K562 (cell line): ENCODE results near the gene NKIRAS2. TPM values are rescaled to one million over a fixed set of nuclear protein-coding genes. Genes with fewer than 3 reads are reported as not detected.

ENCODE experiments used
- CBX2 ChIP-seq: fragments of 200-600 bp; sonication (generic); IDR thresholded peaks from one replicate; pipeline ENCODE4 v1.6.1; 2012; ENCODE audit warnings: mild to moderate bottlenecking, low read length, inconsistent platforms; ENCODE audit not compliant: insufficient read depth, poor library complexity, severe bottlenecking
- CTCFL ChIP-seq: IDR thresholded peaks from 2 replicates; pipeline ENCODE4 v1.6.1; 2011; ENCODE audit warnings: borderline replicate concordance, low read depth, mild to moderate bottlenecking, moderate library complexity, low read length; ENCODE audit not compliant: insufficient read depth, poor library complexity, severe bottlenecking
- E2F1 ChIP-seq: sonication (generic); formaldehyde crosslinking; IDR thresholded peaks from 2 replicates; pipeline ENCODE4 v1.8.1; 2023; ENCODE audit warnings: mild to moderate bottlenecking, missing genetic modification reagents, moderate library complexity
- EZH2 ChIP-seq: IDR thresholded peaks from 2 replicates; pipeline ENCODE4 v1.6.1; 2012; ENCODE audit warnings: low read depth, mild to moderate bottlenecking, inconsistent platforms, low read length, borderline replicate concordance
- HDGF ChIP-seq: fragments of 450-650 bp; IDR thresholded peaks from 2 replicates; pipeline ENCODE4 v1.6.1; 2016
- HNRNPK ChIP-seq: fragments of 200-400 bp; formaldehyde crosslinking; IDR thresholded peaks from one replicate; pipeline ENCODE4 v1.6.1; 2018; ENCODE audit warnings: mild to moderate bottlenecking, low read depth, low read length; ENCODE audit not compliant: poor library complexity, severe bottlenecking
- KDM2B ChIP-seq: fragments of 250-450 bp; sonication (Bioruptor Pico); IDR thresholded peaks from 2 replicates; pipeline ENCODE4 v1.8.0; 2021; ENCODE audit warnings: mild to moderate bottlenecking, moderate library complexity
- KLF1 ChIP-seq: fragments of 450-650 bp; IDR thresholded peaks from 2 replicates; pipeline ENCODE4 v1.6.1; 2016; ENCODE audit warnings: missing genetic modification characterization, missing compliant biosample characterization
- MAFG ChIP-seq: fragments of 450-650 bp; conservative IDR thresholded peaks from 2 replicates; pipeline ENCODE4 v1.6.1; 2016; ENCODE audit warnings: missing genetic modification characterization, missing compliant biosample characterization
- MITF ChIP-seq: IDR thresholded peaks from 2 replicates; pipeline ENCODE4 v1.6.1; 2014; ENCODE audit warnings: antibody characterized with exemption
- MTA2 ChIP-seq: fragments of 450-650 bp; IDR thresholded peaks from 2 replicates; pipeline ENCODE4 v1.6.1; 2016; ENCODE audit warnings: low read depth
- NR4A1 ChIP-seq, 2 experiments: fragments of 250-450 bp in 1 of 2; fragments of 450-650 bp in 1 of 2; sonication (Bioruptor Pico) in 1 of 2; IDR thresholded peaks; 2 replicates each; pipeline versions ENCODE4 v1.4.0 to v1.6.1; 2016 to 2020; ENCODE audit warnings: mild to moderate bottlenecking in 2 of 2, missing compliant biosample characterization in 1 of 2, missing genetic modification characterization in 1 of 2, moderate library complexity in 1 of 2
- PHB2 ChIP-seq: fragments of 450-650 bp; IDR thresholded peaks from 2 replicates; pipeline ENCODE4 v1.6.1; 2017; ENCODE audit warnings: low read depth
- RHOXF2B ChIP-seq: fragments of 250-450 bp; sonication (Bioruptor Pico); conservative IDR thresholded peaks from 2 replicates; pipeline ENCODE4 v1.5.1; 2021
- SMARCC2 ChIP-seq: fragments of 450-650 bp; IDR thresholded peaks from 2 replicates; pipeline ENCODE4 v1.6.1; 2017; ENCODE audit warnings: antibody characterized with exemption, moderate library complexity, mild to moderate bottlenecking, low read depth
- TCF15 ChIP-seq: fragments of 250-450 bp; sonication (Bioruptor Pico); IDR thresholded peaks from 2 replicates; pipeline ENCODE4 v1.8.0; 2022; ENCODE audit warnings: moderate library complexity, mild to moderate bottlenecking, inconsistent platforms
- ZNF398 ChIP-seq: fragments of 250-450 bp; sonication (Bioruptor Pico); IDR thresholded peaks from 2 replicates; pipeline ENCODE4 v1.8.0; 2021; ENCODE audit warnings: moderate library complexity, mild to moderate bottlenecking, inconsistent platforms
- polyA plus RNA-seq, 8 experiments: library from polyadenylated mRNA; depleted of rRNA in 4 of 8; stranded (reverse) in 5 of 8; unstranded in 3 of 8; fragments of >200 nt; fragmentation: Nextera tagmentation in 2 of 8; fragmentation: Illumina TruSeq in 1 of 8; extraction: Ambion mirVana in 2 of 8; extraction: Trizol in 1 of 8; gene quantifications; 2 replicates each; pipeline versions ENCODE4 v1.2.1 to v1.2.3, GENCODE V29; 2011 to 2014; ENCODE audit warnings: inconsistent platforms in 1 of 8, missing spikeins in 1 of 8
- total RNA-seq, 7 experiments: library from RNA; depleted of rRNA in 6 of 7; stranded (reverse); fragments of >200 nt in 6 of 7; fragmentation: Illumina TruSeq in 2 of 7; extraction: Trizol in 2 of 7; gene quantifications; 2 replicates each; pipeline versions ENCODE4 v1.2.1 to v1.2.3, GENCODE V29; 2011 to 2021; ENCODE audit warnings: low replicate concordance in 1 of 7

NKIRAS2 gene
- total and polyA plus RNA-seq, 9 of the 15 experiments (the other 6 are each of a cell fraction or from before 2014, with no cell fraction given): 10.1 to 65.5 (median 29.8) TPM

- no peak for TF ChIP-seq MITF
- peak; percentile 16; the same call in 1 of the 2 replicates for TF ChIP-seq PHB2
- TF ChIP-seq E2F1 (CRISPR knock-in tag): no peak
- no peak for TF ChIP-seq RHOXF2B (CRISPR knock-in tag)
- TF ChIP-seq HNRNPK: no peak
- TF ChIP-seq MAFG (tag): no peak
- TF ChIP-seq TCF15: no peak
- TF ChIP-seq CBX2: no peak
- no peak for TF ChIP-seq EZH2
- no peak for TF ChIP-seq KLF1 (tag)
- no peak for TF ChIP-seq ZNF398 (CRISPR knock-in tag)
- 0 out of 2 replicates have a peak, but pooled peaks have one; percentile 28 for TF ChIP-seq NR4A1 (CRISPR knock-in tag; IDR thresholded peaks at IDR 0.05)
- no peak for TF ChIP-seq NR4A1 (tag; IDR thresholded peaks at IDR 0.05)
- no peak for TF ChIP-seq HDGF
- no peak for TF ChIP-seq CTCFL
- no peak for TF ChIP-seq KDM2B (CRISPR knock-in tag)
- TF ChIP-seq MTA2: no peak
- TF ChIP-seq SMARCC2: 0 out of 2 replicates have a peak, but pooled peaks have one; percentile 5
Observed at GRCh38 chr17:42016941-42017865, 2.7 kb upstream of the NKIRAS2 start, which contains the start of gene DNAJC7 (continued).
